HepG2 (cell line): Measurements from ENCODE around the gene TBX6. TPM values are rescaled to one million over a fixed set of nuclear protein-coding genes. Genes with fewer than 3 reads are reported as not detected.

ENCODE experiments used
- EED ChIP-seq: sonication (generic); formaldehyde crosslinking; IDR thresholded peaks from 2 replicates; pipeline ENCODE4 v1.5.0; 2020; ENCODE audit warnings: mild to moderate bottlenecking, missing genetic modification reagents
- ELF3 ChIP-seq: IDR thresholded peaks from 2 replicates; pipeline ENCODE4 v1.6.1; 2016; ENCODE audit warnings: missing genetic modification reagents, missing compliant biosample characterization
- EP300 ChIP-seq, 3 experiments: sonication (generic) in 1 of 3; formaldehyde crosslinking in 1 of 3; IDR thresholded peaks; 2 replicates each; pipeline versions ENCODE4 v1.5.1 to v1.6.1; 2011 to 2020; ENCODE audit warnings: low read depth in 2 of 3, low read length in 2 of 3, borderline replicate concordance in 1 of 3, improper control_type of control experiment in 1 of 3, mild to moderate bottlenecking in 1 of 3, missing genetic modification reagents in 1 of 3, moderate library complexity in 1 of 3
- FIP1L1 ChIP-seq: fragments of 200-400 bp; formaldehyde crosslinking; IDR thresholded peaks from 2 replicates; pipeline ENCODE4 v1.6.1; 2018; ENCODE audit warnings: low read depth, mild to moderate bottlenecking, low read length, moderate library complexity, borderline replicate concordance; ENCODE audit not compliant: insufficient read depth
- GABPA ChIP-seq, 2 experiments: IDR thresholded peaks; 2 replicates each; pipeline ENCODE4 v1.6.1; 2011 to 2016; ENCODE audit warnings: low read depth in 2 of 2, low read length in 1 of 2, missing biosample characterization in 1 of 2, missing genetic modification characterization in 1 of 2
- GFI1 ChIP-seq: sonication (generic); formaldehyde crosslinking; IDR thresholded peaks from 2 replicates; pipeline ENCODE4 v1.5.0; 2020; ENCODE audit warnings: missing genetic modification reagents, mild to moderate bottlenecking, borderline replicate concordance
- GLI4 ChIP-seq: sonication (generic); formaldehyde crosslinking; IDR thresholded peaks from 2 replicates; pipeline ENCODE4 v1.5.1; 2020; ENCODE audit warnings: missing genetic modification reagents, mild to moderate bottlenecking, moderate library complexity, borderline replicate concordance
- GPBP1L1 ChIP-seq: sonication (generic); formaldehyde crosslinking; IDR thresholded peaks from 2 replicates; pipeline ENCODE4 v1.5.0; 2020; ENCODE audit warnings: mild to moderate bottlenecking, missing genetic modification reagents
- GZF1 ChIP-seq: sonication (generic); formaldehyde crosslinking; IDR thresholded peaks from 2 replicates; pipeline ENCODE4 v1.5.1; 2020; ENCODE audit warnings: mild to moderate bottlenecking, missing genetic modification reagents
- HDAC6 ChIP-seq: fragments of 200-600 bp; sonication (generic); IDR thresholded peaks from 2 replicates; pipeline ENCODE4 v1.7.0; 2017; ENCODE audit warnings: mild to moderate bottlenecking, antibody characterized with exemption, low read length, low read depth
- HNF4A ChIP-seq: sonication (generic); formaldehyde crosslinking; IDR thresholded peaks from 2 replicates; pipeline ENCODE4 v1.4.0; 2020; ENCODE audit warnings: missing genetic modification reagents
- KDM1A ChIP-seq: IDR thresholded peaks from 2 replicates; pipeline ENCODE4 v1.6.1; 2016; ENCODE audit warnings: missing compliant biosample characterization
- MAFG ChIP-seq: sonication (generic); formaldehyde crosslinking; IDR thresholded peaks from 2 replicates; pipeline ENCODE4 v1.5.1; 2020; ENCODE audit warnings: mild to moderate bottlenecking, missing genetic modification reagents
- MED1 ChIP-seq: sonication (generic); formaldehyde crosslinking; IDR thresholded peaks from 2 replicates; pipeline ENCODE4 v1.4.0; 2020; ENCODE audit warnings: missing genetic modification reagents
- POLR2AphosphoS2 ChIP-seq: IDR thresholded peaks from 2 replicates; pipeline ENCODE4 v1.6.1; 2011; ENCODE audit warnings: low read depth, low read length, improper control_type of control experiment
- STAT5B ChIP-seq: sonication (generic); formaldehyde crosslinking; IDR thresholded peaks from 2 replicates; pipeline ENCODE4 v1.4.0; 2020; ENCODE audit warnings: missing genetic modification reagents
- TCF7 ChIP-seq: sonication (generic); IDR thresholded peaks from 2 replicates; pipeline ENCODE4 v1.6.1; 2016; ENCODE audit warnings: antibody characterized with exemption, low read depth
- ZBTB34 ChIP-seq: sonication (generic); formaldehyde crosslinking; IDR thresholded peaks from 2 replicates; pipeline ENCODE4 v1.8.0; 2022; ENCODE audit warnings: mild to moderate bottlenecking, missing genetic modification reagents
- ZBTB38 ChIP-seq: sonication (generic); formaldehyde crosslinking; IDR thresholded peaks from 2 replicates; pipeline ENCODE4 v1.5.1; 2020; ENCODE audit warnings: mild to moderate bottlenecking, missing genetic modification reagents
- ZBTB42 ChIP-seq: sonication (generic); formaldehyde crosslinking; IDR thresholded peaks from 2 replicates; pipeline ENCODE4 v1.5.0; 2020; ENCODE audit warnings: mild to moderate bottlenecking, missing genetic modification reagents
- ZEB1 ChIP-seq: IDR thresholded peaks from 2 replicates; pipeline ENCODE4 v1.6.1; 2012; ENCODE audit warnings: mild to moderate bottlenecking, low read depth, inconsistent platforms; ENCODE audit not compliant: insufficient replicate concordance
- ZNF17 ChIP-seq: sonication (generic); formaldehyde crosslinking; IDR thresholded peaks from 2 replicates; pipeline ENCODE4 v1.5.0; 2020; ENCODE audit warnings: mild to moderate bottlenecking, missing genetic modification reagents
- ZNF333 ChIP-seq: sonication (generic); formaldehyde crosslinking; IDR thresholded peaks from 2 replicates; pipeline ENCODE4 v1.4.0; 2020; ENCODE audit warnings: mild to moderate bottlenecking, missing genetic modification reagents, borderline replicate concordance
- ZNF569 ChIP-seq: sonication (generic); formaldehyde crosslinking; IDR thresholded peaks from 2 replicates; pipeline ENCODE4 v1.5.0; 2020; ENCODE audit warnings: mild to moderate bottlenecking, missing genetic modification reagents, moderate library complexity, borderline replicate concordance
- ZNF678 ChIP-seq: sonication (generic); formaldehyde crosslinking; IDR thresholded peaks from 2 replicates; pipeline ENCODE4 v1.4.0; 2020; ENCODE audit warnings: mild to moderate bottlenecking, missing genetic modification reagents
- ZNF691 ChIP-seq: sonication (generic); formaldehyde crosslinking; IDR thresholded peaks from 2 replicates; pipeline ENCODE4 v1.4.0; 2020; ENCODE audit warnings: missing genetic modification reagents, low read depth, mild to moderate bottlenecking, borderline replicate concordance
- ZNF891 ChIP-seq: sonication (generic); formaldehyde crosslinking; IDR thresholded peaks from 2 replicates; pipeline ENCODE4 v1.5.0; 2020; ENCODE audit warnings: mild to moderate bottlenecking, missing genetic modification reagents
- polyA plus RNA-seq, 8 experiments: library from polyadenylated mRNA; depleted of rRNA in 3 of 8; stranded (reverse) in 7 of 8; unstranded in 1 of 8; fragments of >200 nt; fragmentation: Illumina TruSeq in 4 of 8; extraction: Trizol in 4 of 8; gene quantifications; 2 replicates each; pipeline versions ENCODE4 v1.2.1 to v1.2.3, GENCODE V29; 2011 to 2016; ENCODE audit warnings: low read depth in 4 of 8, missing spikeins in 1 of 8, mixed read lengths in 1 of 8; ENCODE audit not compliant: insufficient read depth in 1 of 8
- total RNA-seq, 5 experiments: library from RNA; depleted of rRNA; stranded (reverse); fragments of >200 nt; fragmentation: Illumina TruSeq; extraction: Trizol; gene quantifications; 2 replicates each; pipeline ENCODE4 v1.2.3, GENCODE V29; 2016; ENCODE audit warnings: low read depth in 1 of 5

Gene TBX6
- total and polyA plus RNA-seq, 2 of the 13 experiments (the other 11 are each of a cell fraction or from before 2014, with no cell fraction given), result 0.24 to 0.42 TPM

- TF ChIP-seq ZNF691 (CRISPR knock-in tag) (no peak), TCF7 (no peak), ZNF333 (no peak; the same call in 1 of the 2 replicates), ZBTB42 (CRISPR knock-in tag) (0 out of 2 replicates have a peak, but pooled peaks have one; percentile 14), ZBTB38 (CRISPR knock-in tag) (no peak), ELF3 (CRISPR knock-in tag) (no peak), HNF4A (no peak), HDAC6 (no peak), ZBTB34 (0 out of 2 replicates have a peak, but pooled peaks have one; percentile 52), GPBP1L1 (no peak), FIP1L1 (no peak), ZEB1 (peak; percentile 27), MAFG (peak; percentile 80; the same call in 1 of the 2 replicates), ZNF891 (CRISPR knock-in tag) (no peak), EP300 (IDR thresholded peaks at IDR 0.05; ENCODE audit: low read depth in 2 of 2, low read length in 2 of 2) (no peak), EP300 (CRISPR knock-in tag; IDR thresholded peaks at IDR 0.05; ENCODE audit: borderline replicate concordance) (no peak), GABPA (IDR thresholded peaks at IDR 0.05; ENCODE audit: low read depth, low read length) (no peak), GABPA (CRISPR knock-in tag; IDR thresholded peaks at IDR 0.05; ENCODE audit: low read depth) (no peak), ZNF678 (CRISPR knock-in tag) (no peak), KDM1A (CRISPR knock-in tag) (no peak), ZNF569 (no peak), GLI4 (no peak), EED (CRISPR knock-in tag) (no peak; the same call in 1 of the 2 replicates), GFI1 (CRISPR knock-in tag) (no peak; the same call in none of the 2 replicates), POLR2AphosphoS2 (no peak), STAT5B (CRISPR knock-in tag) (0 out of 2 replicates have a peak, but pooled peaks have one; percentile 0), ZNF17 (CRISPR knock-in tag) (no peak), MED1 (CRISPR knock-in tag) (no peak), GZF1 (CRISPR knock-in tag) (no peak)
Measured at GRCh38 chr16:30065943-30066760, 25.6 kb downstream of the TBX6 start (continued).
